Psoas muscle (tissue), 8 donors: ENCODE measurements around the gene MAGI2. TPM values are rescaled to one million over a fixed set of nuclear protein-coding genes. Genes with fewer than 3 reads are reported as not detected.

Source experiments
- ATAC-seq, 4 donors: fragments of 200-7000 bp; cut with Tn5 transposase; one replicate each; pipeline ENCODE4 v1.9.1; 2020; ENCODE audit warnings: moderate library complexity in 3 of 4, mild to moderate bottlenecking in 2 of 4
- DNase-seq, 2 donors: peaks; one replicate each; pipeline ENCODE4 v3.0.0-alpha.2; 2020
- H3K27ac ChIP-seq: fragments of 200-600 bp; one replicate; pipeline ENCODE4 v1.8.0; 2022
- H3K27me3 ChIP-seq, 3 donors: fragments of 200-600 bp in 1 of 3; one replicate each; pipeline versions ENCODE4 v1.6.1 to v1.8.0; 2013 to 2022; ENCODE audit warnings: low read length in 2 of 3, mild to moderate bottlenecking in 2 of 3, moderate library complexity in 1 of 3; ENCODE audit not compliant: insufficient read depth in 3 of 3
- H3K36me3 ChIP-seq, 2 donors: fragments of 200-600 bp in 1 of 2; one replicate each; pipeline versions ENCODE4 v1.6.1 to v1.8.0; 2013 to 2022; ENCODE audit warnings: low read depth in 1 of 2, mild to moderate bottlenecking in 1 of 2, moderate library complexity in 1 of 2; ENCODE audit not compliant: insufficient read depth in 1 of 2
- H3K4me1 ChIP-seq: fragments of 200-600 bp; one replicate; pipeline ENCODE4 v1.8.0; 2022
- H3K4me3 ChIP-seq: fragments of 200-600 bp; one replicate; pipeline ENCODE4 v1.8.0; 2022; ENCODE audit warnings: mild to moderate bottlenecking
- H3K9me3 ChIP-seq: fragments of 200-600 bp; one replicate; pipeline ENCODE4 v1.8.0; 2022
- WGBS, 3 donors: extraction: QIAGEN DNeasy Blood & Tissue Kit; methylation state at CpG; one replicate each; pipeline versions ENCODE4 v1.1.6 to v1.1.7; 2013; 5-methylcytosine and 5-hydroxymethylcytosine counted together
- intact Hi-C, 2 donors: fragments of 100-400 bp; cut with DNase I; formaldehyde crosslinking; loops; one replicate each; pipeline versions ENCODE4 v1.11.0 to v1.14.2; 2022
- polyA plus RNA-seq, 3 donors: library from polyadenylated mRNA; stranded (reverse); fragments of 200-250 nt; gene quantifications; one replicate each; pipeline ENCODE4 v1.2.3, GENCODE V29; 2013
- total RNA-seq, 4 donors: library from RNA; stranded (reverse); fragmentation: NEBNext Ultra II Directional in 2 of 4; extraction: Animal tissue kit (Norgen Biotek cat#: 25700) in 2 of 4; gene quantifications; one replicate each; pipeline versions ENCODE4 v1.2.1 to v1.2.4, GENCODE V29; 2021 to 2023
- TF ChIP-seq, protein P1 (sequence below): fragments of 200-600 bp; IDR thresholded peaks from one replicate; pipeline ENCODE4 v1.8.0; 2022; ENCODE audit warnings: antibody characterized with exemption
- donor health status: healthy with polysubstance abuse.
- donor health status: DM: no; HTN: no; CAD: no; lungs with moderate emphysema.
- donor health status: Bipolar disorder and iron deficiency.
- donor health status: healthy.
- donor health status: DM: yes; HTN: yes; CAD: no.
- donor health status: DM: no; HTN: no; CAD: no.
- donor health status: DM: no; HTN: no; CAD: no.
- donor health status: DM: yes; HTN: yes; CAD: no.

MAGI2 gene
- total and polyA plus RNA-seq, 7 donors, result 0.46 to 2.5 (median 1.4) TPM

DNA sequence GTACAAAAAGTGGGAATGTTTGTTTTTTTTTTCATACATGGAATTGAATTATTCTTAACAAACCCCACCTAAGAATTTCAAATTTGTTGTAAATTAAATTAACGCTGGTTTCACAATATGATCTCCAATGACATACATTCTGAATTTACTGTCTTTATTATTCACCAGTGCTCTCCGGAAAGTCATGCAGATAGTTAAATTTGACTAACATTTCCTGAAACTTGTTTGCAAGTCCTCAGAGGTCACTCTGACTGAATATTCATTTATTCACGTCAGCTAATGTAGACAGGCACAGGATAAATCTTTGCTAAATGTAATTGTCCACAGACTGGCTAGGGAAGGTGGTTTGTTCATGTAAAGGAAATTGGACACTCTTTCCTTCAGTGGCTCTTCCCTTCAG lies 924.5 kb downstream of the MAGI2 start:
- WGBS, 3 donors, result 68 to 78% (median 73%) methylated on average over 3 of the region's 3 CpGs
- TF ChIP-seq, protein P1, sequence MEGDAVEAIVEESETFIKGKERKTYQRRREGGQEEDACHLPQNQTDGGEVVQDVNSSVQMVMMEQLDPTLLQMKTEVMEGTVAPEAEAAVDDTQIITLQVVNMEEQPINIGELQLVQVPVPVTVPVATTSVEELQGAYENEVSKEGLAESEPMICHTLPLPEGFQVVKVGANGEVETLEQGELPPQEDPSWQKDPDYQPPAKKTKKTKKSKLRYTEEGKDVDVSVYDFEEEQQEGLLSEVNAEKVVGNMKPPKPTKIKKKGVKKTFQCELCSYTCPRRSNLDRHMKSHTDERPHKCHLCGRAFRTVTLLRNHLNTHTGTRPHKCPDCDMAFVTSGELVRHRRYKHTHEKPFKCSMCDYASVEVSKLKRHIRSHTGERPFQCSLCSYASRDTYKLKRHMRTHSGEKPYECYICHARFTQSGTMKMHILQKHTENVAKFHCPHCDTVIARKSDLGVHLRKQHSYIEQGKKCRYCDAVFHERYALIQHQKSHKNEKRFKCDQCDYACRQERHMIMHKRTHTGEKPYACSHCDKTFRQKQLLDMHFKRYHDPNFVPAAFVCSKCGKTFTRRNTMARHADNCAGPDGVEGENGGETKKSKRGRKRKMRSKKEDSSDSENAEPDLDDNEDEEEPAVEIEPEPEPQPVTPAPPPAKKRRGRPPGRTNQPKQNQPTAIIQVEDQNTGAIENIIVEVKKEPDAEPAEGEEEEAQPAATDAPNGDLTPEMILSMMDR, result no peak
- Histone ChIP-seq H3K27me3 (no peaks in the 10 kb centered on the region), H3K4me3 (no peak overlapping the region), H3K36me3 (no peaks in the 10 kb centered on the region), H3K27ac (no peak overlapping the region), H3K4me1 (no peaks in the 10 kb centered on the region), H3K9me3 (no peaks in the 10 kb centered on the region)
- DNase-seq (no peak), ATAC-seq (no peak)
- intact Hi-C loops, result no loop called here

DNA sequence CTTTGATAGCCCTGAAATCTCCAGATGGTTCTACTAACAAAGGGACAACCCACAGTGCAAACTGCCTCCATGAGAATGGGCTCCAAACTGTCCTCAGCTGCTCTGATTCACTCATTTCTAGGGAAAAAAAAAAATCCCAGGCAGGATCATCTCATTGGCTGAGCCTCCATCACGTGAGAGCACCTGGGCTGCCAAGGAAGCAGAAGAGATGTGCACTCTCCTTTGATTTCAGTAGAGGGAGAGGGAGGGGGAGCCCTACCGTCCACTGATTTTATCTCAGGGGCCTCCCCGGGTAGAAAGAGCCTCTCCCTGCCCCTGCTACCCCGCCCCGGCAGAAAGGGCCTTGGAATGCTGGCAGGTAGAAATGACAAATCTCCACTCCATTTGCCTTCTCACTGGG lies 929.5 kb downstream of the MAGI2 start:
- WGBS, 3 donors, result 70 to 74% (median 73%) methylated on average over 5 of the region's 5 CpGs

GRCh38 chr7:78521961-78522360 lies 931.5 kb downstream of the MAGI2 start:
- no peaks in the 10 kb centered on the region for H3K27me3 ChIP-seq
- no peak overlapping the region for H3K27ac ChIP-seq
- no peaks in the 10 kb centered on the region for H3K9me3 ChIP-seq
- no peak overlapping the region for H3K4me3 ChIP-seq
- ATAC-seq (no peak), DNase-seq (no peak)
- WGBS, 3 donors, result 83 to 90% (median 89%) methylated on average over 3 of the region's 3 CpGs
- TF ChIP-seq, protein P1, result no peak
- no peaks in the 10 kb centered on the region for H3K4me1 ChIP-seq
- intact Hi-C loops, result no loop called here
- no peaks in the 10 kb centered on the region for H3K36me3 ChIP-seq

More for the DNA sequence above, 929.5 kb downstream of the MAGI2 start:
- intact Hi-C loops, result no loop called here
- Histone ChIP-seq H3K4me1 (no peaks in the 10 kb centered on the region), H3K4me3 (no peak overlapping the region), H3K36me3 (no peaks in the 10 kb centered on the region), H3K27me3 (no peaks in the 10 kb centered on the region), H3K27ac (no peak overlapping the region), H3K9me3 (no peaks in the 10 kb centered on the region)
- DNase-seq (no peak), ATAC-seq (no peak)
- TF ChIP-seq, protein P1, result no peak

GRCh38 chr7:78516450-78516849 lies 937.0 kb downstream of the MAGI2 start:
- Histone ChIP-seq H3K4me3 (no peak overlapping the region), H3K9me3 (no peaks in the 10 kb centered on the region), H3K4me1 (no peaks in the 10 kb centered on the region), H3K36me3 (no peaks in the 10 kb centered on the region), H3K27ac (no peak overlapping the region), H3K27me3 (no peaks in the 10 kb centered on the region)
- ATAC-seq (no peak), DNase-seq (no peak)
- WGBS, 3 donors, result 86 to 96% (median 90%) methylated on average over 2 of the region's 2 CpGs
- TF ChIP-seq, protein P1, result no peak
- intact Hi-C loops, result loop anchor here in 1 of 2 donors (10.0 kb wide), 1 partner anchor 268 kb away; no protein-coding TSS in a partner anchor

GRCh38 chr7:78514634-78515033 lies 938.8 kb downstream of the MAGI2 start:
- 86 to 90% (median 88%) methylated on average over 6 of the region's 6 CpGs for WGBS, 3 donors
- no peak overlapping the region for H3K4me3 ChIP-seq
- no peaks in the 10 kb centered on the region for H3K36me3 ChIP-seq
- H3K4me1 ChIP-seq, result no peaks in the 10 kb centered on the region
- TF ChIP-seq, protein P1, result no peak
- no peak for ATAC-seq
- H3K27me3 ChIP-seq, result no peaks in the 10 kb centered on the region
- intact Hi-C loops, result loop anchor here (5.0 to 10.0 kb wide), 3 partner anchors 263 to 663 kb away; no protein-coding TSS in a partner anchor
- no peak overlapping the region for H3K27ac ChIP-seq
- no peak for DNase-seq
- H3K9me3 ChIP-seq, result no peaks in the 10 kb centered on the region
